Naive B cell (primary cell): Measurements from ENCODE around the gene IL19. TPM values are rescaled to one million over a fixed set of nuclear protein-coding genes. Genes with fewer than 3 reads are reported as not detected.

Experiments
- polyA plus RNA-seq, 6 donors: library from polyadenylated mRNA; unstranded; fragments of 300-500 nt; fragmentation: Illumina TruSeq; gene quantifications; one replicate each; pipeline ENCODE4 v1.2.3, GENCODE V29; 2021; ENCODE audit warnings: low read depth in 6 of 6

IL19 gene
- polyA plus RNA-seq, 6 donors from 2014 or later, result not detected

Other genes starting within 250 kb of the IL19 start
- 10 to 100 TPM; 25.2 to 46.2 (median 31.8) TPM for gene EIF2D, start 158.3 kb upstream of the IL19 start, polyA plus RNA-seq
- gene DYRK3, start 135.2 kb upstream of the IL19 start, polyA plus RNA-seq, result not detected
- gene MAPKAPK2, start 85.9 kb upstream of the IL19 start, polyA plus RNA-seq, result 1 to 10 TPM; 1.7 to 3.6 (median 2.8) TPM
- under 1 TPM in 2 of 6 donors, not detected in 4; 0.17 to 0.31 TPM for gene IL10, start 1.7 kb downstream of the IL19 start, polyA plus RNA-seq
- not detected for gene IL20, start 94.8 kb downstream of the IL19 start, polyA plus RNA-seq
- gene IL24, start 126.7 kb downstream of the IL19 start, polyA plus RNA-seq, result 10 to 100 TPM; 44.1 to 94.5 (median 57.5) TPM
- gene FCMR, start 151.2 kb downstream of the IL19 start, polyA plus RNA-seq, result 1,000 to 10,000 TPM; 1,550 to 2,548 (median 1,723) TPM
- under 1 TPM; 0.05 to 0.84 (median 0.64) TPM for gene PIGR, start 175.7 kb downstream of the IL19 start, polyA plus RNA-seq
- gene FCAMR, start 199.7 kb downstream of the IL19 start, polyA plus RNA-seq, result not detected